RWPE2 (cell line): ENCODE results near the gene NR5A2.

ENCODE experiments used
- ATAC-seq: fragments of 200-7000 bp; cut with Tn5 transposase; 3 replicates; pipeline ENCODE4 v1.9.1; 2021; ENCODE audit warnings: low read depth
- DNase-seq: peaks from one replicate; pipeline ENCODE4 v3.0.0-alpha.2; 2020; ENCODE audit warnings: low spot score
- H3K27ac ChIP-seq: fragments of 450-650 bp; 2 replicates; pipeline ENCODE4 v1.5.1; 2017; ENCODE audit warnings: mild to moderate bottlenecking; ENCODE audit not compliant: poor library complexity, severe bottlenecking
- H3K27me3 ChIP-seq: fragments of 250-450 bp; sonication (Bioruptor Pico); 2 replicates; pipeline ENCODE4 v1.5.1; 2021; ENCODE audit warnings: mild to moderate bottlenecking, moderate library complexity; ENCODE audit not compliant: insufficient read depth, poor library complexity, severe bottlenecking
- H3K36me3 ChIP-seq: fragments of 250-450 bp; sonication (Bioruptor Pico); 2 replicates; pipeline ENCODE4 v1.5.1; 2020; ENCODE audit warnings: low read depth, mild to moderate bottlenecking, moderate library complexity
- H3K4me1 ChIP-seq: fragments of 250-450 bp; sonication (Bioruptor Pico); 2 replicates; pipeline ENCODE4 v1.5.1; 2021; ENCODE audit warnings: mild to moderate bottlenecking, moderate library complexity; ENCODE audit not compliant: insufficient read depth, poor library complexity, severe bottlenecking
- H3K4me3 ChIP-seq: fragments of 250-450 bp; sonication (Bioruptor Pico); 2 replicates; pipeline ENCODE4 v1.5.1; 2021; ENCODE audit warnings: mild to moderate bottlenecking, moderate library complexity; ENCODE audit not compliant: severe bottlenecking
- H3K9me3 ChIP-seq: fragments of 250-450 bp; sonication (Bioruptor Pico); 2 replicates; pipeline ENCODE4 v1.5.1; 2021; ENCODE audit warnings: mild to moderate bottlenecking, moderate library complexity; ENCODE audit not compliant: severe bottlenecking
- CTCF ChIP-seq: fragments of 450-650 bp; IDR thresholded peaks from one replicate; pipeline ENCODE4 v1.5.1; 2017; ENCODE audit warnings: mild to moderate bottlenecking, moderate library complexity; ENCODE audit not compliant: poor library complexity, severe bottlenecking

The NR5A2 gene

GRCh38 chr1:200191993-200192392 lies 164.5 kb downstream of the NR5A2 start:
- H3K36me3 ChIP-seq = no peaks in the 10 kb centered on the region
- no peaks in the 10 kb centered on the region for H3K9me3 ChIP-seq
- DNase-seq = no peak
- H3K4me3 ChIP-seq = no peak overlapping the region
- H3K27me3 ChIP-seq = no peaks in the 10 kb centered on the region
- no peaks in the 10 kb centered on the region for H3K4me1 ChIP-seq
- no peak for TF ChIP-seq CTCF
- no peak for ATAC-seq
- no peak overlapping the region for H3K27ac ChIP-seq

GRCh38 chr1:200194477-200194876 lies 167.0 kb downstream of the NR5A2 start:
- Histone ChIP-seq H3K27ac (no peak overlapping the region), H3K4me1 (no peaks in the 10 kb centered on the region), H3K27me3 (no peaks in the 10 kb centered on the region), H3K36me3 (no peaks in the 10 kb centered on the region), H3K9me3 (no peaks in the 10 kb centered on the region), H3K4me3 (no peak overlapping the region)
- no peak for TF ChIP-seq CTCF
- DNase-seq = no peak
- no peak for ATAC-seq

GRCh38 chr1:200198236-200198635 lies 170.7 kb downstream of the NR5A2 start:
- Histone ChIP-seq H3K27ac (no peak overlapping the region), H3K4me1 (no peaks in the 10 kb centered on the region), H3K36me3 (no peaks in the 10 kb centered on the region), H3K9me3 (no peaks in the 10 kb centered on the region), H3K27me3 (no peaks in the 10 kb centered on the region), H3K4me3 (no peak overlapping the region)
- no peak for TF ChIP-seq CTCF
- DNase-seq = no peak
- no peak for ATAC-seq

GRCh38 chr1:200205216-200205995 lies 177.9 kb downstream of the NR5A2 start:
- no peaks in the 10 kb centered on the region for H3K9me3 ChIP-seq
- no peak for TF ChIP-seq CTCF
- DNase-seq (no peak), ATAC-seq (no peak)
- peak overlapping the region; percentile 68 for H3K27ac ChIP-seq
- no peaks in the 10 kb centered on the region for H3K36me3 ChIP-seq
- H3K4me1 ChIP-seq = peaks cover 17% of the 10 kb centered on the region
- no peaks in the 10 kb centered on the region for H3K27me3 ChIP-seq
- H3K4me3 ChIP-seq = no peak overlapping the region

GRCh38 chr1:200206340-200206739 lies 178.8 kb downstream of the NR5A2 start:
- no peak for DNase-seq
- Histone ChIP-seq H3K4me1 (peaks cover 25% of the 10 kb centered on the region), H3K27me3 (no peaks in the 10 kb centered on the region), H3K9me3 (no peaks in the 10 kb centered on the region), H3K4me3 (no peak overlapping the region), H3K36me3 (no peaks in the 10 kb centered on the region), H3K27ac (peak overlapping the region; percentile 68)
- ATAC-seq = peak; percentile 89
- no peak for TF ChIP-seq CTCF
